NCI-H146 treated with DMSO at 0.1 percent for 48 hours (cell line): ENCODE measurements around the gene SCRG1.

Source experiments
- DNase-seq: peaks from one replicate; lab custom pipeline; 2025; ENCODE audit not compliant: unreplicated experiment; lab: John Stamatoyannopoulos, UW

Gene SCRG1

DNA sequence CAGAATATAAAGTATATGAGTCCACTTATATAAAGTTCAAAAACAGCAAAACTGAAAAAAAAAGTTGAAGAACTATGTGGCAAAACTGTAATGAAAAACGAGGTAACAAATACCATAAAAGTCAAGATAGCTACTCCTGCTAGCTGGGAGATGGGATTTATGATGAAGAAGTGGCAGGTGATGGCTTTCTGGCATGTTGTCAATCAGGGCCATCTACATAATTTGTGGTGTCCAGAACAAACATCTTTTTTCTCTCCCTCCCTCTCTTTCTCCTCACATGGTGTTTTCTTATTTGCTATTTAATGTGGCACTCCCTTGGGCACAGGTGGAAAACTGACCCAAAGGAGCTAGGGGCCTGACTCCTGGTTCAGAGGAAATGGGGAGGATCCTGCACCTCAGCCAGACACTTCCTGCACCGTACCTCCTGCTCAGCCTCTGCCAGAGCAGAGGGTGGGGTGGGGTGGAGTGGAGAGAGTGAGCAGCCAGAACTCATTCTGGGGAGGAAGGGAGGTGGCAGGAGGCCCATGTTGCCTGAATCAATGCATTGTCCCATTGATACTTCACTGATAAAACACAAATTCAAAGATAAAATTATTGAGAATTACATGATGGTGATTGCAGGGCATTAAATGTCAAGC, 33.4 kb downstream of the SCRG1 start:
- DNase-seq: no peak

DNA sequence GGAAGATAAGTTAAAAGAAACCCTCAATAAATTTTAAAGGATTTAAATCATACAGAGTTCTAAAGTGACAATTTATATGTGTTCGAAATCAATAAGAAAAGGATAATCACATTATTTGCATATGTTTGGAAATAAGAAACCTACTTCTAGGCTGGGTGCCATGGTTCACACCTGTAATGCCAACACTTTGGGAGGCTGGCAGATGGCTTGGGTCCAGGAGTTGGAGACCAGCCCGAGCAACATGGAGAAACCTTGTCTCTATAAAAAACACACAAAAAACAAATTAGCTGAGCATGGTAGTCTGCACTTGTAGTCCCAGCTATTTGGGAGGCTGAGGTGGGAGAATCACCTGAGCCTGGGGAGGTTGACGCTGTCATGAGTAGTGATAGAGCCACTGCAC, 36.2 kb downstream of the SCRG1 start:
- no peak for DNase-seq

DNA sequence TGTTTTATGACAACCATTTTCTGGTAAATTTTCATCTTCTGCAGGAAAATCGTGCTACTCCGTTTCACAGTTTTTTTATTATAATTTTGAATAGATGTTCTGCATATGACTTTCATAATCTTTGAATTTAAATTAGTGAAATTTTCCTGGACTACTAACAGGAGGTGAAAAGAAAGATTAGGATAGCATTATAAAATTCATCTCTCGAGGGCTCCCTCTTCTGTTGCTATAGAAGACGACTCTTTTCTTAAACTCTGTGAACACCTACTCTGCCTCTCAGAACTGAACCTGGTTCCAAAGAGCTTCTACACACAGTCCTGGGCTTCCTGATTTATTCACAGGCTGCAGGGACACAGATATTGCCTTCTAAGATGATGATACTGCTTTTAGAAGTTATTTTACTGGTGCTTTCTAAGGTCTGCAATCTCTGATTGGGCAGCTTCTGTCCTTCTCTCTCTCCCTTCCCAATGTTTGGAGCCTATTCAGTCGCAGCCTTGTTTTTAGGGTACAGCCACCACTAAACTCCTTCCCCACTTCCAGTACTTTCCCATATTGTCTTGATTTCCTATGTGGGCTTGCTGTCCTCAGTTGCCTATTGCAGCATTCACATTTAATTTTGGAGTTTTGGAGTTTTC, 38.2 kb downstream of the SCRG1 start:
- no peak for DNase-seq

DNA sequence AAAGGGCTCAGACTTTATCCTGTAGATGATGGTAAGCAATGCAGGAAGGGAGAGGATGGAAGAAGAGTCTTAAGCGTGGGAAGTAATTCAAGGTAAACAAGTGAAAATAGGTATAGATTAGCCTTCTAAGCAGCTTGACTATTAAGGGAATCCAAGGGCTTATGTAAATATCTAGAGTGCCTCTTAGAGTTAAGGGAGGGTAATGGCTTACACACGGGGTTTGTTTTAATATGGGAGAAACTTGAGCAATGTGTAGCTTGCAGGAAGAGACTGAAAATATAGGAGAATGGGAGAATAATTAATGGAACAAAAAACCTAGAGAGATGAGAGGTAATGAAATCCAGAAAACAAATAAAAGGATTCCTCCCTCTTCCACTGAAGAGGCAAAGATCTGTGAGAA, 41.0 kb downstream of the SCRG1 start:
- no peak for DNase-seq

DNA sequence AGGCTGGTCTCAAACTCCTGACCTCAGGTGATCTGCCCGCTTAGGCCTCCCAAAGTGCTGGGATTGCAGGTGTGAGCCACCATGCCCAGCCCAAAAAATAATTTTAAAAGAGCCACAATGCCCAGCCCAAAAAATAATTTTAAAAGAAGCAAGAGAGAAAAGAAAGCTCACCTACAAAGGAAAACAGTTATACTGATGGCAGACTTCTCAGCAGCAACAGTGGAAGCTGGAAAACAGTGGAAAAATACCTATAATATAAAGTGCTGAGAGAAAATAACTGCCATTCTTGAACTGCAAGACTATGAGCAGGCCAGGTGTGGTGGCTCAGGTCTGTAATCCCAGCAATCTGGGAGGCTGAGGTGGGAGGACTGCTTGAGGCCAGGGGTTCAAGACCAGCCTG, 51.4 kb downstream of the SCRG1 start:
- DNase-seq: no peak

DNA sequence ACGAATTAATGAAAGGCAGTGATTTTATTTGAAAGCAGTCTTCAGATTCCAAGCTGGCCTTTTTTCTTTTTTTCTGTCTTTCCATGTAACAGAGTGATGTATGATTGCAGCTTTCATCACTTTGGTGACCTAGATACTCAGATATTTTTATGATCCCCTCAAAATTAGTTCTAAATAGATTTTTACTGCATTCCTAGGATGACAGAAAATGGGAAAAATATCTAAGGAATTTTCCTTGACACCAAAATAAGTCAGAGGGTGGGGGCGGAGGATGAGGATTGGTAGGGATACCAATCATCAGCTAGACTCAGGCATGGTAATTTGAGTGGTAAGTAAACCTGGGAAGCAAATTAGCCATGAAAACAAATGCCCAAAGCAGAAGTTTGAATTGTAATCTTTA, 52.8 kb downstream of the SCRG1 start:
- no peak for DNase-seq

DNA sequence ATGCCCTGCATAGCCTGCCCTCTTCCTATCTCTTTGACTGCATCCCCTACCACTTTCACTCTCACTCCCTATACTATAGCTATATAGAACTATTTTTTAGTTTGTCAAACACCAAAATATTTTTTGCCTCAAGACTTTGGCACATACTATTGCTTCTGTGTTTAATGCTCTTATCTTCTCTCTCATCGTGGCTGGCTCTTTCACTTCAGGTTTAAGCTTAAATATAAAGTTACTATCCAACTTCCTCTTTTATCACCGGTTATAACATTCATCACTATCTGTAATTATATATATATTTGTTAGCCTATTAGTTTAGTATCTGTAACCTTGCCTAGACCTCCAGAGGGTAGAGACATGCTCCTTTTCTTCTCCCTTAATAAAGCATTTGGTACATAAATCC, 53.3 kb downstream of the SCRG1 start:
- no peak for DNase-seq

DNA sequence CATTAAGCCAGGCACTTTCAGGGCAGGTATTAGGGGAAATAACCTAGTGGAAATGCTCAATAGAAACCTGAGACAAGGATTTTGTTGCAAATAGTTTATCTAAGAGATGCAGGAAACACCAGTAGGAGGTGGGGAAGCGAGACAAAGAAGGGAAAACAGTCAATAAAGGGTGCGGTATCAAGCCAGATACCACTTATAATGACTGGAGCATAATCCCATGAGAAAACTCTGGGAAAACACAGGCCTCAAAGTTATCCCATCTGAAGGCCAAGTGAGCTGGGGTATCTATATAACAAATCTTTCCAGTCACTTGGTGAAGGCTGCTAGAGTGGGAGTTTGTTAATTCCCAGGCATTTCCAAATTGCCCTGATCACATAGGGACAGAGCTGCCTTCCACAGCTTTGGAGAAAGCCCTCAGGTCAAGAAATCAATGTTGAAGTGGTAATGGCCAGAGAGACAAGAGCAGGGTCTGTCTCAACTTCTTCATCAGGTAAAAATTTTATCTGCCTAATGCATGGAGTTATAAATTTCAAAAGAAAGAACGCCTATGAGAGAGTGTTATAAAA, 55.0 kb downstream of the SCRG1 start:
- DNase-seq: no peak

DNA sequence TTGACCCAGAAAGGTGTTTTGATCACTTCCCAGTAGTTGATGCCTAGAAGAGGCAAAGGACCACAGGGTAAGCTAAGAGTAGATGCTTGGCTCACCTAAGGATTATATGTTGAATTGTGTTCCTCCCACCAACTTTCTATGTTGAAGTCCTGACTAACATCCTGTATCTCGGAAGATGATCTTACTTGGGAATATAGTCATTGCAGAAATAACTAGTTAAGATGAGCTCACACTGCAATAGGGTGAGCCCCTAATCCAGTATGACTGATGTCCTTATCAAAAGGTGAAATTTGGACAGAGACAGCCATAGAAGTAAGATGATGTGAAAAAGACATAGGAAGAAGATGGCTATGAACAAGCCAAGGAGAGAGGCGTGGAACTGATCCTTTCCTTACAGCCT, 61.5 kb downstream of the SCRG1 start:
- DNase-seq: no peak

DNA sequence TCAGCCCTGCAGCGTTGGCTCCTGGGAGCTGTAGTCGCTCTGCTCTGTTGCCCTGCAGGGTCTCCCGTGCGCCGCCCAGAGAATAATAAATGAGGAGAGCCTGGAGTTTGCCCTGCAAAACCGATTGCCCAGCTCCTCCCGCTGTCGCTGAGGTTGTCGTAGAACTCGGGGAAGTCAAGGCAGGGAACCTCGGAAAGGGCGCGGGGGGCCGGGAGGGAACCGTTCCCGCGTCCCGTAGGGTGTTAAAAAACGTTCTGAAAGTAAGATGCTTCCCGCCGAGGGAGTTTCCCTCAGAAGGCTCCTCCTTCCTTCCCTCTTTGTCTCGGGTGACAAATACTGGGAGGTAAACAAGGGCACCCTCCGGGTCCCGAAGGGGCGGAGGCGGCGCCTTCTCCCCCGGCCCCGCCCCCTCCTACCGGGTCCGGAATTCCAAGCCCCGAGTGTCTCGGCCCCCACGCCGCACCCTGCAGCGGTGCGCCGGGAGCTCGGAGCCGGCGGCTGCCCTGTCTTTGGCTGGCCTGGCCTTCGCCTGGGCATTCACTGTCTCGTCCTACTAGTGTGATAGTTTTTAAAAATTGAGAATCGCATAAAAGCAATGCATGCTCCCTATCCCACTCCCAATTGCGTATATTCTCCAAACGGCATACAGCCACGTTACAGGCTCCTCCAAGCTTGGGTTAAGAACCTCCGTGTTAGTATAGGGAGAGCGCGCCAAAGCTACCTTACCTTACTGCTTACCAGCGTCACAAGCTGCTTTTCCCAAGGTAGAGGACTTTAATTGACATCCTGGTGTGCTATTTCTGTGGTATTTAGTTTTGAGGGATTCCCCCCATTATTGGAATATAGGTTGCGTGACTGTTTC, 63.8 kb downstream of the SCRG1 start:
- DNase-seq: peak; percentile 83
